ENCODE data around the gene DIDO1.

Gene DIDO1

GRCh38 chr20:62843656-62844055 is 82.6 kb downstream of the DIDO1 start:
- Histone ChIP-seq H2AFZ (ENCODE audit: low read depth, low read length, severe bottlenecking) (no peak overlapping the region), H3K4me3 (ENCODE audit: insufficient read depth, low read length, poor library complexity, severe bottlenecking) (no peak overlapping the region), H3K27me3 (ENCODE audit: low read length) (no peaks in the 10 kb centered on the region), H3K9ac (ENCODE audit: low read length) (no peak overlapping the region), H3F3A (ENCODE audit: insufficient read depth) (no peaks in the 10 kb centered on the region), H3K27ac (ENCODE audit: low read depth, low read length) (no peak overlapping the region), H3K4me2 (ENCODE audit: low read depth, low read length, poor library complexity, severe bottlenecking) (no peak overlapping the region), H4K20me1 (ENCODE audit: low read depth, low read length) (no peaks in the 10 kb centered on the region), H3K9me3 (ENCODE audit: insufficient read depth, low read length) (no peaks in the 10 kb centered on the region), H3K36me3 (ENCODE audit: low read length) (no peaks in the 10 kb centered on the region), H3K79me2 (ENCODE audit: insufficient read depth, low read length) (no peaks in the 10 kb centered on the region), H3K9me2 (replicated peaks; ENCODE audit: insufficient read depth, low read length) (no peaks in the 10 kb centered on the region)
- TF ChIP-seq EZH2phosphoT487 (conservative IDR thresholded peaks at IDR 0.05; ENCODE audit: low read length), result no peak
- TF ChIP-seq, protein P1, sequence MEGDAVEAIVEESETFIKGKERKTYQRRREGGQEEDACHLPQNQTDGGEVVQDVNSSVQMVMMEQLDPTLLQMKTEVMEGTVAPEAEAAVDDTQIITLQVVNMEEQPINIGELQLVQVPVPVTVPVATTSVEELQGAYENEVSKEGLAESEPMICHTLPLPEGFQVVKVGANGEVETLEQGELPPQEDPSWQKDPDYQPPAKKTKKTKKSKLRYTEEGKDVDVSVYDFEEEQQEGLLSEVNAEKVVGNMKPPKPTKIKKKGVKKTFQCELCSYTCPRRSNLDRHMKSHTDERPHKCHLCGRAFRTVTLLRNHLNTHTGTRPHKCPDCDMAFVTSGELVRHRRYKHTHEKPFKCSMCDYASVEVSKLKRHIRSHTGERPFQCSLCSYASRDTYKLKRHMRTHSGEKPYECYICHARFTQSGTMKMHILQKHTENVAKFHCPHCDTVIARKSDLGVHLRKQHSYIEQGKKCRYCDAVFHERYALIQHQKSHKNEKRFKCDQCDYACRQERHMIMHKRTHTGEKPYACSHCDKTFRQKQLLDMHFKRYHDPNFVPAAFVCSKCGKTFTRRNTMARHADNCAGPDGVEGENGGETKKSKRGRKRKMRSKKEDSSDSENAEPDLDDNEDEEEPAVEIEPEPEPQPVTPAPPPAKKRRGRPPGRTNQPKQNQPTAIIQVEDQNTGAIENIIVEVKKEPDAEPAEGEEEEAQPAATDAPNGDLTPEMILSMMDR (IDR thresholded peaks at IDR 0.05; ENCODE audit: insufficient read depth, low read length, poor library complexity, severe bottlenecking), result no peak

DNA sequence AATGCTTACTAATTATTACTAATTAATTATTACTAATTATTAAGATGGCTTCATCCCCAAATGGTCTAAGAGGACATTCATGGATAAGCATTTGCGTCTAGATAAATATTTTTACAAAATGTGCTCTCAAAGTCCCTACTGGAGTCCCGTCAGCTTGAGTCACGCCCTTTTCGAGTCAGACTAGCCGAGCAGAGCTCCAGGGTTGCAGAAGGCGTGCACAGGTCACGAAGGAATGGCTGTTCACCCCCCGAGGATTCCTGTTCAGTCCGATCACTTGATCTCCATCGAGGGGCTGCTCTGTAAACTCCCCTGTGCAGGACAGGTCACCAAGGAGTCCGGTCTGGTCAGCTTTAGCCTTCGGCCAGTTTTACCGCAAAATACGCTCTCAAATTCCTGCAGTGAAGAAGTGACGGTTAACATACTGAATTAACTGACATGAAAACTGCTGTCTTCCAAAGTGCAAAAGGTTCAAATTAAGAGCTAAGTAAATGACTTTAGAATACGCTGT is 84.5 kb downstream of the DIDO1 start:
- Histone ChIP-seq H3K79me2 (ENCODE audit: insufficient read depth, low read length) (no peaks in the 10 kb centered on the region), H3K9me2 (replicated peaks; ENCODE audit: insufficient read depth, low read length) (no peaks in the 10 kb centered on the region), H3K9ac (ENCODE audit: low read length) (no peak overlapping the region), H3K4me2 (ENCODE audit: low read depth, low read length, poor library complexity, severe bottlenecking) (no peak overlapping the region), H2AFZ (ENCODE audit: low read depth, low read length, severe bottlenecking) (no peak overlapping the region), H4K20me1 (ENCODE audit: low read depth, low read length) (no peaks in the 10 kb centered on the region), H3K27me3 (ENCODE audit: low read length) (no peaks in the 10 kb centered on the region), H3K4me3 (ENCODE audit: insufficient read depth, low read length, poor library complexity, severe bottlenecking) (no peak overlapping the region), H3F3A (ENCODE audit: insufficient read depth) (no peaks in the 10 kb centered on the region), H3K36me3 (ENCODE audit: low read length) (no peaks in the 10 kb centered on the region), H3K9me3 (ENCODE audit: insufficient read depth, low read length) (no peaks in the 10 kb centered on the region), H3K27ac (ENCODE audit: low read depth, low read length) (no peak overlapping the region)
- TF ChIP-seq, protein P1 (IDR thresholded peaks at IDR 0.05; ENCODE audit: insufficient read depth, low read length, poor library complexity, severe bottlenecking), result no peak
- TF ChIP-seq EZH2phosphoT487 (conservative IDR thresholded peaks at IDR 0.05; ENCODE audit: low read length), result no peak

DNA sequence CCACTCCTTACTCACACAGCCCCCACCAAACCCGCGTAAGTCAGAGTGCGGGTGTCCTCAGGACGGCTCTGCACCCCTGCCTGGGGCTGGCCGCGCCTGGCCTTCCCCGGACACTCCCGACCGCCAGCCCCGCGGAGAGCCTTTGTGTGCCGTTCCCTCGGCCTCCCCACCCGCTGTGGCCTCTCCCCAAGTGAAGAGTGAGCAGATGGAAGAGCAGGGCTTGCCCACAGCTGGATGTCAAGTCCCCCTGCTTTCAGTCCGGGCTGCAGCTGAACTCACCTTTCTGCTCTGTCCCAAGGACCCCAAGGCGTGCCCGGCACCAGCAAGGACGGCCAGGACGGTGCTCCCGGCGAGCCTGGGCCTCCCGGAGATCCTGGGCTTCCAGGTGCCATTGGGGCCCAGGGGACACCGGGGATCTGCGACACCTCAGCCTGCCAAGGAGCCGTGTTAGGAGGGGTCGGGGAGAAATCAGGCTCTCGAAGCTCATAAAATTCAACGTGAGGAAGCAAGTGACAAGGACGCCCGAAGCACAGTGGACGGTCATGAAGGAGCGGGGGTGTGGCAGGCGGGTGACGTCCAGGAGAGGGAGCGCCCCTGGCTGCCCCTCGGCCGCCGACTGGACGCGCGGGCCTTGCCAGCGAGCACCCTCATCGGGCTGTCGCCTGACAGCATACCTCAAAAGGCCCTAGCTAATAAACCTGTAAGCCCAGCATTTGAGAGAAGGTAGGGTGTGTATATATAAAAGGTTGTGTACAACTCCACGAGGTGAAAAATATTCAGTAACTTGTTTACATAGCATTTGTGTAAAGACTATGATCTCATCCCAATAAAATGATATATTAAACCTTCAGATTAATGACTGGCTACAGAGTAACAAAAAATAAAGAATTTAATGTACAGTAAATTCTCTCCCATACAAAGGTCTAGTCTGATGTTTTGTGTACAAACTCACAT is 85.8 kb downstream of the DIDO1 start:
- Histone ChIP-seq H3K79me2 (ENCODE audit: insufficient read depth, low read length) (no peaks in the 10 kb centered on the region), H3K9me2 (replicated peaks; ENCODE audit: insufficient read depth, low read length) (no peaks in the 10 kb centered on the region), H4K20me1 (ENCODE audit: low read depth, low read length) (no peaks in the 10 kb centered on the region), H3F3A (ENCODE audit: insufficient read depth) (no peaks in the 10 kb centered on the region), H3K9me3 (ENCODE audit: insufficient read depth, low read length) (no peaks in the 10 kb centered on the region), H3K4me3 (ENCODE audit: insufficient read depth, low read length, poor library complexity, severe bottlenecking) (no peak overlapping the region), H3K9ac (ENCODE audit: low read length) (no peak overlapping the region), H3K4me2 (ENCODE audit: low read depth, low read length, poor library complexity, severe bottlenecking) (no peak overlapping the region), H3K27me3 (ENCODE audit: low read length) (no peaks in the 10 kb centered on the region), H2AFZ (ENCODE audit: low read depth, low read length, severe bottlenecking) (no peak overlapping the region), H3K36me3 (ENCODE audit: low read length) (no peaks in the 10 kb centered on the region), H3K27ac (ENCODE audit: low read depth, low read length) (no peak overlapping the region)
- TF ChIP-seq, protein P1 (IDR thresholded peaks at IDR 0.05; ENCODE audit: insufficient read depth, low read length, poor library complexity, severe bottlenecking), result no peak
- no peak for TF ChIP-seq EZH2phosphoT487 (conservative IDR thresholded peaks at IDR 0.05; ENCODE audit: low read length)

Data from SU-DHL-6 (cell line).